ENCODE data around the gene FOXP1.

FOXP1 gene

GRCh38 chr3:70947579-70947978 lies 635.9 kb downstream of the FOXP1 start:
- DNase-seq (ENCODE audit: extremely low read depth, insufficient read length) = no peak
- no peaks in the 10 kb centered on the region for H3K36me3 ChIP-seq (ENCODE audit: control insufficient read depth, insufficient read depth, low read length)
- TF ChIP-seq, protein P1, sequence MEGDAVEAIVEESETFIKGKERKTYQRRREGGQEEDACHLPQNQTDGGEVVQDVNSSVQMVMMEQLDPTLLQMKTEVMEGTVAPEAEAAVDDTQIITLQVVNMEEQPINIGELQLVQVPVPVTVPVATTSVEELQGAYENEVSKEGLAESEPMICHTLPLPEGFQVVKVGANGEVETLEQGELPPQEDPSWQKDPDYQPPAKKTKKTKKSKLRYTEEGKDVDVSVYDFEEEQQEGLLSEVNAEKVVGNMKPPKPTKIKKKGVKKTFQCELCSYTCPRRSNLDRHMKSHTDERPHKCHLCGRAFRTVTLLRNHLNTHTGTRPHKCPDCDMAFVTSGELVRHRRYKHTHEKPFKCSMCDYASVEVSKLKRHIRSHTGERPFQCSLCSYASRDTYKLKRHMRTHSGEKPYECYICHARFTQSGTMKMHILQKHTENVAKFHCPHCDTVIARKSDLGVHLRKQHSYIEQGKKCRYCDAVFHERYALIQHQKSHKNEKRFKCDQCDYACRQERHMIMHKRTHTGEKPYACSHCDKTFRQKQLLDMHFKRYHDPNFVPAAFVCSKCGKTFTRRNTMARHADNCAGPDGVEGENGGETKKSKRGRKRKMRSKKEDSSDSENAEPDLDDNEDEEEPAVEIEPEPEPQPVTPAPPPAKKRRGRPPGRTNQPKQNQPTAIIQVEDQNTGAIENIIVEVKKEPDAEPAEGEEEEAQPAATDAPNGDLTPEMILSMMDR (IDR thresholded peaks at IDR 0.05; ENCODE audit: insufficient read depth, low read length, poor library complexity, severe bottlenecking) = no peak
- no peaks in the 10 kb centered on the region for H3K27me3 ChIP-seq (replicated peaks; ENCODE audit: control insufficient read depth, insufficient read depth, low read length)
- no peak overlapping the region for H3K4me3 ChIP-seq (replicated peaks; ENCODE audit: low read depth, low read length)

GRCh38 chr3:70943886-70944285 lies 639.6 kb downstream of the FOXP1 start:
- Histone ChIP-seq H3K27me3 (replicated peaks; ENCODE audit: control insufficient read depth, insufficient read depth, low read length) (no peaks in the 10 kb centered on the region), H3K4me3 (replicated peaks; ENCODE audit: low read depth, low read length) (no peak overlapping the region), H3K36me3 (ENCODE audit: control insufficient read depth, insufficient read depth, low read length) (no peaks in the 10 kb centered on the region)
- TF ChIP-seq, protein P1 (IDR thresholded peaks at IDR 0.05; ENCODE audit: insufficient read depth, low read length, poor library complexity, severe bottlenecking) = no peak
- DNase-seq (ENCODE audit: extremely low read depth, insufficient read length) = no peak

DNA sequence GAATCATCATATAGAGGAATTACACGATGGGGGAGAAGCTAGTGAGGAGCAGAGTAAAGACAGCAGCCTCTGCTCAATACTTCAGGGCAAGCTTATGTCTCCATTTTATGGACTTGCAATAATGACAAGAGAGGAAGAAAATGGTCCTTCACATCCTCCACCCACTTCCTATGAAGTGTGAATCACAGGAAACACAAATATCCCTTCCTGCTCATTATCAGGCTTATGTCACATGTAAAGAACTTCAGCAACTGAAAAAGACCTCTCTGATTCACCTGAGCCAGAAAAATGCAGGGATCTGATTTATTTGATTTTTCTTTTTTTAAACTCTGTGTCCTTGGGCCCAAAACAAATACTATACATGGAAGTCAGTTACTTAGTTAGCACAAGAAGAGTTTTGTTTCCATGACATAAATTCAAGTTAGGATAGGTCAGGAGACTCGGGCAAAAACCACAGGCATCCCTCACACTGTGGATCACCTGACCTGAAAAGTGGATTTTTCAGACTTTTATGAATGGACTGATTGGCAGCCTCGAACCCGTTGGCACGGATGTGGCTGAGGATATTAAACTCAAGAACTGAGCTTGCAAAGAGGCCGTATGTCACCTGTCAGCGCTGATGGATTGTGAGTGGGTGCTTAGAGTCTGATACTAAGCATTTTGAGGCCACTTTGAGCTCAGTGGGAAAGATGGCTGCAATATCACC lies 650.3 kb downstream of the FOXP1 start:
- DNase-seq (ENCODE audit: extremely low read depth, insufficient read length) = no peak
- H3K27me3 ChIP-seq (replicated peaks; ENCODE audit: control insufficient read depth, insufficient read depth, low read length) = no peaks in the 10 kb centered on the region; the same call in 1 of the 2 replicates
- no peaks in the 10 kb centered on the region for H3K36me3 ChIP-seq (ENCODE audit: control insufficient read depth, insufficient read depth, low read length)
- TF ChIP-seq, protein P1 (IDR thresholded peaks at IDR 0.05; ENCODE audit: insufficient read depth, low read length, poor library complexity, severe bottlenecking) = no peak
- no peak overlapping the region for H3K4me3 ChIP-seq (replicated peaks; ENCODE audit: low read depth, low read length)

DNA sequence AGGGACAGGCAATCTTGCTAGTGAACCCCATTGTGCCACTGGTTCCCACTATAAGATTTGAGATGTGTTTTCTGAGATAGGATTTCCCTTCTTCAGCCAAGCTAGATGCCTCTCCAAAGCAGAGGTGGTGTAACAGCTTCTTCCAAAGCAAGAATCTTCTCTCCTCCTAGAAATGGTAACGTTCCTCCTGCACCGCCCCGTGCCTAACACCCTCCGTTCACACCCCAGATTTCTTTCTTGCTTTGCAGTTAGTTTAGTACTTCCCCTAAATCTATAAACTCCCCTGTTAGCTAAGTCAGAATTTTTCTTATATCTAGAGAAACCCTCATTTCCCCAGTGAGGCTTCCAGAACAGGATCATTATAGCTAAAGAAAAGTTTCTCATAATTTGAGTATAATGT lies 653.5 kb downstream of the FOXP1 start:
- Histone ChIP-seq H3K4me3 (replicated peaks; ENCODE audit: low read depth, low read length) (no peak overlapping the region), H3K27me3 (replicated peaks; ENCODE audit: control insufficient read depth, insufficient read depth, low read length) (no peaks in the 10 kb centered on the region; the same call in 1 of the 2 replicates), H3K36me3 (ENCODE audit: control insufficient read depth, insufficient read depth, low read length) (no peaks in the 10 kb centered on the region)
- TF ChIP-seq, protein P1 (IDR thresholded peaks at IDR 0.05; ENCODE audit: insufficient read depth, low read length, poor library complexity, severe bottlenecking) = no peak
- no peak for DNase-seq (ENCODE audit: extremely low read depth, insufficient read length)

- no peak overlapping the region for H3K4me3 ChIP-seq (replicated peaks; ENCODE audit: low read depth, low read length)
- TF ChIP-seq, protein P1 (IDR thresholded peaks at IDR 0.05; ENCODE audit: insufficient read depth, low read length, poor library complexity, severe bottlenecking) = no peak
- DNase-seq (ENCODE audit: extremely low read depth, insufficient read length) = no peak
- no peaks in the 10 kb centered on the region for H3K27me3 ChIP-seq (replicated peaks; ENCODE audit: control insufficient read depth, insufficient read depth, low read length)
- no peaks in the 10 kb centered on the region for H3K36me3 ChIP-seq (ENCODE audit: control insufficient read depth, insufficient read depth, low read length)
Observed at GRCh38 chr3:70927239-70927638, 656.3 kb downstream of the FOXP1 start.
